K562 (cell line): ENCODE measurements around the gene DPM1. TPM values are rescaled to one million over a fixed set of nuclear protein-coding genes. Genes with fewer than 3 reads are reported as not detected.

Experiments
- AFF1 ChIP-seq, 2 experiments: fragments of 450-650 bp; IDR thresholded peaks; 2 replicates each; pipeline ENCODE4 v1.6.1; 2018; ENCODE audit warnings: mild to moderate bottlenecking in 2 of 2, low read depth in 1 of 2; ENCODE audit not compliant: partially characterized antibody in 2 of 2
- ATF3 ChIP-seq, 2 experiments: fragments of 450-650 bp in 1 of 2; sonication (generic) in 1 of 2; formaldehyde crosslinking in 1 of 2; IDR thresholded peaks in 1 of 2; conservative IDR thresholded peaks in 1 of 2; 2 replicates each; pipeline versions ENCODE4 v1.6.1 to v1.8.1; 2016 to 2023; ENCODE audit warnings: mild to moderate bottlenecking in 2 of 2, moderate library complexity in 2 of 2, inconsistent platforms in 1 of 2, missing genetic modification reagents in 1 of 2
- BRCA1 ChIP-seq, 2 experiments: fragments of 450-650 bp in 1 of 2; sonication (generic) in 1 of 2; formaldehyde crosslinking in 1 of 2; IDR thresholded peaks; 2 replicates each; pipeline versions ENCODE4 v1.5.0 to v1.6.1; 2017 to 2020; ENCODE audit warnings: mild to moderate bottlenecking in 1 of 2, missing genetic modification reagents in 1 of 2
- CBX3 ChIP-seq, 2 experiments: IDR thresholded peaks; 1 replicate in 1 of 2; 2 replicates in 1 of 2; pipeline ENCODE4 v1.6.1; 2012; ENCODE audit warnings: inconsistent platforms in 2 of 2, low read length in 2 of 2, borderline replicate concordance in 1 of 2, control low read depth in 1 of 2
- GATAD2A ChIP-seq: fragments of 450-650 bp; IDR thresholded peaks from 2 replicates; pipeline ENCODE4 v1.6.1; 2017
- MXI1 ChIP-seq: IDR thresholded peaks from 2 replicates; pipeline ENCODE4 v1.6.1; 2011; ENCODE audit warnings: low read depth, mild to moderate bottlenecking, improper control_type of control experiment, low read length
- NUFIP1 ChIP-seq: fragments of 450-650 bp; IDR thresholded peaks from 2 replicates; pipeline ENCODE4 v1.6.1; 2018; ENCODE audit not compliant: partially characterized antibody
- RHOXF2B ChIP-seq: fragments of 250-450 bp; sonication (Bioruptor Pico); conservative IDR thresholded peaks from 2 replicates; pipeline ENCODE4 v1.5.1; 2021
- SIN3A ChIP-seq, 2 experiments: fragments of 150-350 bp in 1 of 2; IDR thresholded peaks; 2 replicates each; pipeline ENCODE4 v1.6.1; 2011 to 2016; ENCODE audit warnings: borderline replicate concordance in 2 of 2, low read depth in 2 of 2, low read length in 2 of 2, mild to moderate bottlenecking in 2 of 2, moderate library complexity in 2 of 2; ENCODE audit not compliant: control insufficient read depth in 1 of 2
- SNIP1 ChIP-seq: fragments of 450-650 bp; IDR thresholded peaks from 2 replicates; pipeline ENCODE4 v1.7.1; 2017; ENCODE audit warnings: low read depth, mild to moderate bottlenecking
- SNRNP70 ChIP-seq: fragments of 200-400 bp; formaldehyde crosslinking; optimal IDR thresholded peaks from 2 replicates; pipeline ENCODE3; 2017; ENCODE audit warnings: low read depth, low read length
- TAL1 ChIP-seq: fragments of 450-650 bp; IDR thresholded peaks from 2 replicates; pipeline ENCODE4 v1.6.1; 2016; ENCODE audit warnings: mild to moderate bottlenecking
- TGIF2 ChIP-seq: sonication (generic); formaldehyde crosslinking; IDR thresholded peaks from 2 replicates; pipeline ENCODE4 v1.8.1; 2022; ENCODE audit warnings: mild to moderate bottlenecking, missing genetic modification reagents, moderate library complexity
- YBX1 ChIP-seq: fragments of 450-650 bp; IDR thresholded peaks from 2 replicates; pipeline ENCODE4 v1.7.1; 2016; ENCODE audit warnings: mild to moderate bottlenecking
- ZBTB7A ChIP-seq: IDR thresholded peaks from 2 replicates; pipeline ENCODE4 v1.6.1; 2011; ENCODE audit warnings: low read depth, mild to moderate bottlenecking, low read length, moderate library complexity, borderline replicate concordance; ENCODE audit not compliant: control insufficient read depth
- ZNF592 ChIP-seq: fragments of 450-650 bp; IDR thresholded peaks from 2 replicates; pipeline ENCODE4 v1.6.1; 2017; ENCODE audit warnings: antibody characterized with exemption, mild to moderate bottlenecking
- ZNF830 ChIP-seq: fragments of 250-450 bp; sonication (Bioruptor Pico); IDR thresholded peaks from 2 replicates; pipeline ENCODE4 v1.5.0; 2021; ENCODE audit warnings: mild to moderate bottlenecking
- ZZZ3 ChIP-seq: fragments of 450-650 bp; IDR thresholded peaks from 2 replicates; pipeline ENCODE4 v1.6.1; 2016; ENCODE audit warnings: antibody characterized with exemption, mild to moderate bottlenecking, moderate library complexity
- polyA plus RNA-seq, 8 experiments: library from polyadenylated mRNA; depleted of rRNA in 4 of 8; stranded (reverse) in 5 of 8; unstranded in 3 of 8; fragments of >200 nt; fragmentation: Nextera tagmentation in 2 of 8; fragmentation: Illumina TruSeq in 1 of 8; extraction: Ambion mirVana in 2 of 8; extraction: Trizol in 1 of 8; gene quantifications; 2 replicates each; pipeline versions ENCODE4 v1.2.1 to v1.2.3, GENCODE V29; 2011 to 2014; ENCODE audit warnings: inconsistent platforms in 1 of 8, missing spikeins in 1 of 8
- total RNA-seq, 7 experiments: library from RNA; depleted of rRNA in 6 of 7; stranded (reverse); fragments of >200 nt in 6 of 7; fragmentation: Illumina TruSeq in 2 of 7; extraction: Trizol in 2 of 7; gene quantifications; 2 replicates each; pipeline versions ENCODE4 v1.2.1 to v1.2.3, GENCODE V29; 2011 to 2021; ENCODE audit warnings: low replicate concordance in 1 of 7

DPM1 gene
- total and polyA plus RNA-seq, 9 of the 15 experiments (the other 6 are each of a cell fraction or from before 2014, with no cell fraction given) = 75.2 to 190 (median 153) TPM

- TF ChIP-seq ZNF592 = peak; percentile 99
- peak; percentile 37; the same call in 1 of the 2 replicates for TF ChIP-seq MXI1
- no peak for TF ChIP-seq TAL1
- peak; percentile 98 for TF ChIP-seq TGIF2 (CRISPR knock-in tag)
- no peak for TF ChIP-seq ZZZ3
- TF ChIP-seq RHOXF2B (CRISPR knock-in tag) = no peak
- no peak for TF ChIP-seq SNIP1
- peak in 1 of 2 experiments; percentile 60 for TF ChIP-seq AFF1 (IDR thresholded peaks at IDR 0.05; ENCODE audit: low read depth in 1 of 2, partially characterized antibody in 2 of 2)
- TF ChIP-seq GATAD2A = peak; percentile 84; the same call in 1 of the 2 replicates
- TF ChIP-seq ZNF830 = peak; percentile 83; the same call in 1 of the 2 replicates
- TF ChIP-seq ZBTB7A = peak; percentile 95
- TF ChIP-seq CBX3 (IDR thresholded peaks at IDR 0.05; ENCODE audit: borderline replicate concordance in 1 of 2, low read length in 2 of 2) = peak in 1 of 2 experiments; percentile 85; a peak in 1 of 3 replicates
- TF ChIP-seq ATF3 (IDR thresholded peaks at IDR 0.05) = peak; percentile 87
- peak; percentile 89 for TF ChIP-seq ATF3 (CRISPR knock-in tag; conservative IDR thresholded peaks at IDR 0.05)
- TF ChIP-seq SIN3A (IDR thresholded peaks at IDR 0.05; ENCODE audit: borderline replicate concordance in 2 of 2, control insufficient read depth in 1 of 2, low read depth in 2 of 2, low read length in 2 of 2) = peak; percentile 86 to 90
- peak; percentile 52 for TF ChIP-seq NUFIP1
- TF ChIP-seq YBX1 = no peak
- no peak for TF ChIP-seq BRCA1 (IDR thresholded peaks at IDR 0.05)
- no peak for TF ChIP-seq BRCA1 (CRISPR knock-in tag; IDR thresholded peaks at IDR 0.05)
- TF ChIP-seq SNRNP70 = no peak
Measured at GRCh38 chr20:50931306-50932015, 26.9 kb downstream of the DPM1 start, which contains the start of gene ADNP (continued).
